Astrocyte of the spinal cord (primary cell): ENCODE measurements around the gene SSBP2.

Source experiments
- DNase-seq: peaks from one replicate; pipeline ENCODE4 v3.0.0; 2011; ENCODE audit warnings: low read depth, low spot score
- H3K4me3 ChIP-seq: 2 replicates; pipeline ENCODE4 v1.5.1; 2011; ENCODE audit warnings: low read depth, mild to moderate bottlenecking, low read length, moderate library complexity
- CTCF ChIP-seq: IDR thresholded peaks from 2 replicates; pipeline ENCODE4 v1.5.1; 2012; ENCODE audit warnings: low read depth, mild to moderate bottlenecking, low read length, inconsistent platforms
- in situ Hi-C: cut with HindIII; loops from 2 replicates; pipeline ENCODE4 v1.10.0; 2017; ENCODE audit warnings: low sequenced_read_pairs

The SSBP2 gene

GRCh38 chr5:81787474-81788242, 36.8 kb upstream of the SSBP2 start:
- in situ Hi-C loops: no loop called here
- H3K4me3 ChIP-seq: no peak overlapping the region
- no peak for TF ChIP-seq CTCF
- DNase-seq: peak; percentile 85

GRCh38 chr5:81786991-81787390, 36.1 kb upstream of the SSBP2 start:
- no peak overlapping the region for H3K4me3 ChIP-seq
- DNase-seq: no peak
- TF ChIP-seq CTCF: no peak
- in situ Hi-C loops: no loop called here

GRCh38 chr5:81786496-81786895, 35.6 kb upstream of the SSBP2 start:
- no peak overlapping the region for H3K4me3 ChIP-seq
- in situ Hi-C loops: no loop called here
- no peak for DNase-seq
- no peak for TF ChIP-seq CTCF

GRCh38 chr5:81785322-81785721, 34.4 kb upstream of the SSBP2 start:
- no peak for TF ChIP-seq CTCF
- no peak overlapping the region for H3K4me3 ChIP-seq
- no peak for DNase-seq
- in situ Hi-C loops: no loop called here

GRCh38 chr5:81783401-81783800, 32.5 kb upstream of the SSBP2 start:
- no peak for TF ChIP-seq CTCF
- in situ Hi-C loops: no loop called here

GRCh38 chr5:81782811-81783210, 31.9 kb upstream of the SSBP2 start:
- no peak overlapping the region for H3K4me3 ChIP-seq
- no peak for DNase-seq
- in situ Hi-C loops: no loop called here
- no peak for TF ChIP-seq CTCF

More at GRCh38 chr5:81783401-81783800, 32.5 kb upstream of the SSBP2 start:
- no peak overlapping the region for H3K4me3 ChIP-seq
- DNase-seq: no peak
